ENCODE measurements around the gene TMEM17. TPM values are rescaled to one million over a fixed set of nuclear protein-coding genes. Genes with fewer than 3 reads are reported as not detected.
A peak's percentile ranks its signal among the peaks of the same experiment; 100 is the strongest.

TMEM17 gene
- total and polyA plus RNA-seq, 9 of the 15 experiments (the other 6 are each of a cell fraction or from before 2014, with no cell fraction given): 0.58 to 2.2 (median 1.2) TPM

- TF ChIP-seq FOXJ2 (tag; IDR thresholded peaks at IDR 0.05) (peak; percentile 49; the same call in 1 of the 2 replicates), ZNF134 (CRISPR knock-in tag; conservative IDR thresholded peaks at IDR 0.05) (no peak), KAT2B (IDR thresholded peaks at IDR 0.05; ENCODE audit: low read depth, low read length) (no peak), FOSL1 (tag; conservative IDR thresholded peaks at IDR 0.05) (no peak), CHCHD3 (CRISPR knock-in tag; IDR thresholded peaks at IDR 0.05) (no peak), CREB3 (tag; conservative IDR thresholded peaks at IDR 0.05; ENCODE audit: low read depth) (0 out of 2 replicates have a peak, but pooled peaks have one; percentile 21), DPF2 (IDR thresholded peaks at IDR 0.05) (0 out of 2 replicates have a peak, but pooled peaks have one; percentile 27), ZNF395 (CRISPR knock-in tag; IDR thresholded peaks at IDR 0.05) (0 out of 2 replicates have a peak, but pooled peaks have one; percentile 32), ZNF41 (CRISPR knock-in tag; conservative IDR thresholded peaks at IDR 0.05) (no peak), HMGN3 (IDR thresholded peaks at IDR 0.05; ENCODE audit: borderline replicate concordance, extremely low read depth, insufficient read length, low read depth, low read length) (no peak), ZNF449 (CRISPR knock-in tag; IDR thresholded peaks at IDR 0.05) (no peak), ZNF77 (CRISPR knock-in tag; IDR thresholded peaks at IDR 0.05) (no peak), HLTF (IDR thresholded peaks at IDR 0.05) (no peak), ZNF316 (IDR thresholded peaks at IDR 0.05) (peak; percentile 81), KDM1A (IDR thresholded peaks at IDR 0.05) (no peak), GMEB1 (CRISPR knock-in tag; IDR thresholded peaks at IDR 0.05) (no peak), ETS2 (tag; IDR thresholded peaks at IDR 0.05; ENCODE audit: borderline replicate concordance, poor library complexity, severe bottlenecking) (no peak), KHSRP (IDR thresholded peaks at IDR 0.05) (no peak), CTCF (IDR thresholded peaks at IDR 0.05 in 2 of 3, conservative IDR thresholded peaks at IDR 0.05 in 1 of 3; ENCODE audit: insufficient read depth in 2 of 3, low read depth in 1 of 3, low read length in 3 of 3) (no peak), CC2D1A (IDR thresholded peaks at IDR 0.05) (no peak)
Measured at GRCh38 chr2:62501794-62502500, 4.0 kb downstream of the TMEM17 start (continued).
